PC-3 (cell line): Measurements from ENCODE around the gene GAS2L1.

ENCODE experiments used
- EZH2 ChIP-seq: fragments of 300-600 bp; sonication (generic); IDR thresholded peaks from one replicate; pipeline ENCODE4 v1.6.1; 2017; ENCODE audit warnings: antibody characterized with exemption, mild to moderate bottlenecking, low read length; ENCODE audit not compliant: unreplicated experiment
- EZH2phosphoT487 ChIP-seq: fragments of 300-600 bp; sonication (generic); IDR thresholded peaks from 2 replicates; pipeline ENCODE4 v1.6.1; 2018; ENCODE audit warnings: mild to moderate bottlenecking, antibody characterized with exemption, low read length, borderline replicate concordance
- TF ChIP-seq, protein P1 (sequence below): fragments of 300-600 bp; sonication (generic); conservative IDR thresholded peaks from 2 replicates; pipeline ENCODE4 v1.5.1; 2017; ENCODE audit warnings: antibody characterized with exemption, low read depth, mild to moderate bottlenecking, low read length

DNA sequence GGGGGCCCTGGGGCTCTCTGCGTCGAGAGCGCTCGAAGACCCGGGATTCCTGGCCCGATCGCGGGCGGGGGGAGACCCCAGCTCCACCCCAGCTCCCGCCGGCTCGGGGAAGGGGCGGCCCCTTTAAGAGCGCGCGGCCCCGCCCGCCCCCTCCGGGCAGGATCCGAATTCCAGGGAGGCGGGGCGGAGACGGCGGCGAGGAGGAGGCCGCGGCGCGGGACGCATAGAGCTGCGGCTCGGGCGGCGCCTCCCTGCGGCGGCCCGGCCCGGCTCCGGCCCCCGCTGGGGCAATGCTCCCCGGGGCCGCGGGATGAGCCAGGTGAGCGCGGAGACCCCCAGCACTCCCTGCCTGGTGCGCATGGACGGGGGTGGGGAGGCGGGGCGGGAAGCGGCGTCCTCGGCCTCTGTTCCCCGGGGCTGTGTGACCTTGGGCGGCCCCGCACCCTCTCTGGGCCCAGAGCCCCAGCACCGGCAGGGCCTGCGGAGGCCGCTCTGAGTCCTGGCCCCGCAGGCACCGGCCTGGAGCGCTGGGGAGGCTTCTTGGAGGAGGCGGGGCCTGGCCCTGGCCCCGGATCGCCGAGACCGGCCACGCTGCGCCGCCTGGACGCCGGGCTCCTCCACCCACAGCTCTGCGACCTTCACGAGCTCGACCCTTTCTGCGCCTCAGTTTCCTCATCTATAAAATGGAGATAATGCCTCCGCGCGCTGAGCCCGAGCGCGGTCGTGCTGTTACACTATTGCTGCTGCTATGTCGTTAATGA lies 565 bp downstream of the GAS2L1 start:
- TF ChIP-seq, protein P1, sequence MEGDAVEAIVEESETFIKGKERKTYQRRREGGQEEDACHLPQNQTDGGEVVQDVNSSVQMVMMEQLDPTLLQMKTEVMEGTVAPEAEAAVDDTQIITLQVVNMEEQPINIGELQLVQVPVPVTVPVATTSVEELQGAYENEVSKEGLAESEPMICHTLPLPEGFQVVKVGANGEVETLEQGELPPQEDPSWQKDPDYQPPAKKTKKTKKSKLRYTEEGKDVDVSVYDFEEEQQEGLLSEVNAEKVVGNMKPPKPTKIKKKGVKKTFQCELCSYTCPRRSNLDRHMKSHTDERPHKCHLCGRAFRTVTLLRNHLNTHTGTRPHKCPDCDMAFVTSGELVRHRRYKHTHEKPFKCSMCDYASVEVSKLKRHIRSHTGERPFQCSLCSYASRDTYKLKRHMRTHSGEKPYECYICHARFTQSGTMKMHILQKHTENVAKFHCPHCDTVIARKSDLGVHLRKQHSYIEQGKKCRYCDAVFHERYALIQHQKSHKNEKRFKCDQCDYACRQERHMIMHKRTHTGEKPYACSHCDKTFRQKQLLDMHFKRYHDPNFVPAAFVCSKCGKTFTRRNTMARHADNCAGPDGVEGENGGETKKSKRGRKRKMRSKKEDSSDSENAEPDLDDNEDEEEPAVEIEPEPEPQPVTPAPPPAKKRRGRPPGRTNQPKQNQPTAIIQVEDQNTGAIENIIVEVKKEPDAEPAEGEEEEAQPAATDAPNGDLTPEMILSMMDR = no peak
- TF ChIP-seq EZH2phosphoT487 (no peak), EZH2 (no peak)
